Activated T-cell treated with anti-CD3 and anti-CD28 coated beads for 48 hours (primary cell): Measurements from ENCODE around the gene NWD2.
"Not testable (repeated sequence)": the region's sequence is repeated elsewhere in the genome, so short reads cannot be mapped to it uniquely, and the experiment has no call there.

Source experiments
- DNase-seq: peaks from one replicate; pipeline ENCODE4 v3.0.0-alpha.2; 2020; ENCODE audit warnings: low read depth

NWD2 gene

GRCh38 chr4:37244583-37245390, at the start of gene NWD2:
Gene NWD2 (plus strand): TSS chr4:37244743. CDS start chr4:37245068, 325 bp downstream.
- DNase-seq: no peak

- DNase-seq: no peak
Measured at GRCh38 chr4:37197899-37198298, 46.6 kb upstream of the NWD2 start.

- DNase-seq: not testable (repeated sequence)
Measured at GRCh38 chr4:37204740-37205139, 39.8 kb upstream of the NWD2 start.

- no peak for DNase-seq
Measured at GRCh38 chr4:37216209-37216608, 28.3 kb upstream of the NWD2 start.

GRCh38 chr4:37219242-37219641, 25.3 kb upstream of the NWD2 start:
- no peak for DNase-seq

- no peak for DNase-seq
Measured at GRCh38 chr4:37219990-37220389, 24.6 kb upstream of the NWD2 start.

- no peak for DNase-seq
Measured at GRCh38 chr4:37220685-37221084, 23.9 kb upstream of the NWD2 start.

GRCh38 chr4:37223732-37224131, 20.8 kb upstream of the NWD2 start:
- DNase-seq: no peak

GRCh38 chr4:37224854-37225253, 19.7 kb upstream of the NWD2 start:
- no peak for DNase-seq

- no peak for DNase-seq
Measured at GRCh38 chr4:37225778-37226177, 18.8 kb upstream of the NWD2 start.

GRCh38 chr4:37232315-37232714, 12.2 kb upstream of the NWD2 start:
- DNase-seq: no peak

- no peak for DNase-seq
Measured at GRCh38 chr4:37236165-37236564, 8.4 kb upstream of the NWD2 start.

- no peak for DNase-seq
Measured at GRCh38 chr4:37241647-37242046, 2.9 kb upstream of the NWD2 start.

GRCh38 chr4:37243051-37243450, 1.5 kb upstream of the NWD2 start:
- no peak for DNase-seq

- no peak for DNase-seq
Measured at GRCh38 chr4:37243722-37244582, 591 bp upstream of the NWD2 start.

- DNase-seq: no peak
Measured at GRCh38 chr4:37245391-37245954, 930 bp downstream of the NWD2 start.

GRCh38 chr4:37246891-37247290, 2.3 kb downstream of the NWD2 start:
- DNase-seq: no peak

GRCh38 chr4:37258221-37258620, 13.7 kb downstream of the NWD2 start:
- no peak for DNase-seq

GRCh38 chr4:37268319-37268718, 23.8 kb downstream of the NWD2 start:
- DNase-seq: no peak

GRCh38 chr4:37279121-37279520, 34.6 kb downstream of the NWD2 start:
- DNase-seq: no peak

GRCh38 chr4:37279894-37280592, 35.5 kb downstream of the NWD2 start:
- DNase-seq: no peak

GRCh38 chr4:37299468-37299867, 54.9 kb downstream of the NWD2 start:
- DNase-seq: no peak
